GM21528 (cell line): ENCODE data around the gene CPNE4.

ENCODE experiments used
- ATAC-seq: cut with Tn5 transposase; IDR thresholded peaks from one replicate; pipeline ENCODE4 v1.9.1; 2021; ENCODE audit warnings: mild to moderate bottlenecking, moderate library complexity; ENCODE audit not compliant: unreplicated experiment, low FRiP score

CPNE4 gene

DNA sequence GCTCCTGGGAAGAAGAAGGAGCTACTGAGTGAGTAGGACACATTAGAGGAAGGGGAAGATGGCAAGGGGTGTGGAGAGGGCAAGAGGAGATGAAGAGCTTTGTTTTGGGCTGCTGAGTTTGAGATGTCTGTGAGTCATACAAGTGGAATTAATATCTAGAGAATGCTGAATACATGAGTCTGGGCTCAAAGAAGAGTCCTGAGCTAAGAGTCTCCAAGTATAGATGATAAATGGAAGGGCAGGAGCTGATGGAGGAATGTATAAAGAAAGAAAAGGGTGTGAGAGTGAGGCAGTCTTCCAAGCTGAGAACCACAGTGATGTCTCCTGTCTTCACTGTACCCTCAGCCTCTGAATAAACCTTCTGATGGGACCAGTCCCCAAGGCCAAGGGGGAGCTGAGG lies 326.6 kb downstream of the CPNE4 start:
- no peak for ATAC-seq

DNA sequence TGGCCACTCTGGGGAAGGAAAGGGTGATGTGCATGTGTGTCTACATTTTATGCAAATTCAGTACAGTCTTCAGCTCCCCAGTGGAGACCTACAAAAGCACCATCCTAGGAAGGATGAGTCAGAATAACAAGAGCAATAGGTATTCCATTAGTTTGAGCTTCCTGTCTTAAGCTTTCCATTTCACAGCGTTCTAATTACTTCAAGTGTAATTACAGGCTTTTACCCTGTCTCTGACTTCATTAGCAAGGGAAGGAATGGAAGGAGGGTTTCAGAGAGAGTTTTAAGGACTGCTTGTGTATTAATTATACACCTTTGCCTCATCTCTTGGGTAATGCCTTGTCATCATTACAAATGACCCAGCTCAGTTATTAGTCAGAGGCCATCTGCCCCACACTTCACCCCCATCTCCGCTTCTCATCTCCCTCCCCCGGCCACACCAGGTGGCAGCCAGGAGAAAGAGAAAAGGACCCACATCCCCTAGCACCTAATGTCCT lies 329.2 kb downstream of the CPNE4 start:
- ATAC-seq = peak; percentile 78

DNA sequence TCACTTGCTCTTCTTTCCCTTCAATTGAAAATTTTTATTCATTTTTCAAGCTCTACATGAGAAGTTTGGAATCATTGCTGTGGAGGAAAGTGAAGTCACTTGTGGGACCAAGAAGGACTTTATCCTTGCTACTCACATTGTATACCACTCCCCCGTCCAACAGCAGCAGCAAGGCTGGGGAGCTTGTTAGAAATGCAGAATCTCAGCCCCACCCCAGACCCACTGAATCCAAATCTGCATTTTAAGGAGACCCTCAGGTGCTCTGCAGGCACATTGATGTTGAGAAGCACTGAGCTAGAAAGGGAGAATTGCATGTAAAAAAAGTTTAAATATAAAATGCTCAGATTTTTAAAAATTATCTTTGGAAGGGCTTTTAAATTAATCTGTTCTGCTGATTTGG lies 329.7 kb downstream of the CPNE4 start:
- ATAC-seq = no peak

DNA sequence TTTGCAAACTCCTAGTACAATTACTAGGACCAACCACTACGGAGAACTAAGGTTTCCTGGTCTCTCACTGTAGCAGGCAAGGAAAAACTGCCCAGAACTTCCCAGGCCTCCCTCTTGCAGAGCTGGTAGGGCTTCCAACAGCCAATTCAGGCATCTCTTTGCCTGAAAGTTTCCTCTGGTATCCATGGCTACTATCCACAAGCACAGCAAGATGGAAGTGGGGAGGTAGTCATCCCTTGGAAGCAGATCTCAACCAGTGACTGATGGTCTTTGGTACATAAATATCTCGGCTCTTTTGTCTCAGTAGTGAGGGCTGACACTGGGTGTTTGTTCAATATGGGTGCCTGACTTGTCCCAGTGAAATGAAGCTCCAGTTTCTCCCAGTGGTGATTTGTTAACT lies 330.7 kb downstream of the CPNE4 start:
- ATAC-seq = no peak

DNA sequence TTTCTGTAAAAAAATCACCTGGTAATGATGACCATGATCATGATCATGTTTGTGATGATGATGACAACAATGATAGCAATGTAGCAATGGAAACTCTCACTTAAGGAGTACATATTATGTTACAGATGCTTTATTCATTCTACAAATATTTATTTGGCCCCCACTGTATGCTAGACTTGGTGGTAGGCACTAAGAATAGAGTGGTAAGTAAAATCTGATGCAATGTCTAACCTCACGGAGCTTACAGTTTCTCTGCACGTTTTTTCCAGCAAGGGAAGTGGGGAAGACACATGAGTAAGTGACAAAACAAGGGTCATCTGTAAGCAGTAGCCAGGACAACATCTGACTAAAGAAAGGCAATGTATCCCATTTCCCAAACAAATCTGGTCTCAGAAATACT lies 332.7 kb downstream of the CPNE4 start:
- no peak for ATAC-seq

DNA sequence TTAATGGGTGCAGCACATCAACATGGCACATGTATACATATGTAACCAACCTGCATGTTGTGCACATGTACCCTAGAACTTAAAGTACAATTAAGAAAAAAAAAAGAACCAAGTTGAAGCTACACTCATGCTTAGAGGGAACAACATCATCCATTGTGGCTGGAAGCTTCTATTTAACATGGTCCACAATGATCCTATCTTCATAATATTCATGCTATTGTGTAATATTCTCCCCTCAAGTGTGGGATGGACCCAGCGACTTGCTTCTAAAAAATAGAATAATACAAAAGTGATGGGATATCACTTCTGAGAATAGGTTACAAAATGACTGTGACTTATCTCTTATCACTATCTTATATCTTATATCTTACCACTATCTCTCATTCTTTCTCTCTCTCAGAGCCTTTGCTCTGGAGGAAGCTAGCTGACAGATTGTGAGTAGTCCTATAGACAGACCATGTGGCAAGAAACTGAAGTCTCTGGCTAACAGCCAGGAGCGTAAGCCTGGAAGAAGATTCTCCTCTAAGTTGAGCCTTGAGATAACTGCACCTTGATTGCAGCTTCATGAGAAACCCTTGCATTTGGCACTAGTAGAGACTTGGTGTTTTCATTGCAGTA lies 333.6 kb downstream of the CPNE4 start:
- ATAC-seq = no peak

DNA sequence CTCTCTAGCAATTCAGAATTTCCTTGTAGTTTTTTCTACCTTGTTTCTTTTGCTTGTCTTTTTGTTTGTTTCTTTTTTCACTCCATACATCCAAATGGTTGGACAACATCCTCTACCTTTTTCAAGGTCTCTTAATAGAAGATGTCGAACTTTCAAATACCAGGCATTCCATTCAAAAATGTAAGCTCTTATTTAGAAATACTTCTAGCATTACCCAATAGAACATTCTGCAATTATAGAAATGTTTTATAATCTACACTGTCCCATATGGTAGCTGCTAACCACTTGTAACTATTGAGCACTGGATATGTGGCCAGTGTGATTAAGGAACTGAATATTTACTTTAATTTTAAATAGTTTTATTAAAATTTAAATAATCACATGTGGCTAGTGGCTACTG lies 335.8 kb downstream of the CPNE4 start:
- ATAC-seq = no peak

DNA sequence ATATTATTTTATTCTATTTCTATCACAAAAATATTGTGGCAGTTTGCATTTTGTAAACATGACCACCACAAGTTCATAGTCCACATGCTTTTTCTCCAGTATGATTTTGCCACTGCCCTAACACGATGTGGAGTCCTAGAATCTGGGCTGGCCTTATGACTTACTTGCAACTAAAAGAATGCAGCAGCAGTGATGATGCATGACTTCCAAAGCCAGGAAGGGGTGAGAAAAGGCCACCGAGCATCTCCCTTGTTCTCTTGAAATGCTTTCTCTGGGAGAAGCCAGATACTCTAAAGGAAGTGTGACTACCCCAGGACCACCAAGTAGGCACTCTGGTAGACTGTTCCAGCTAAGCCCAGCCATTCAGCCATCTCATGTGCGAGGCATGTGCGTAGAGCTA lies 340.4 kb downstream of the CPNE4 start:
- ATAC-seq = no peak

DNA sequence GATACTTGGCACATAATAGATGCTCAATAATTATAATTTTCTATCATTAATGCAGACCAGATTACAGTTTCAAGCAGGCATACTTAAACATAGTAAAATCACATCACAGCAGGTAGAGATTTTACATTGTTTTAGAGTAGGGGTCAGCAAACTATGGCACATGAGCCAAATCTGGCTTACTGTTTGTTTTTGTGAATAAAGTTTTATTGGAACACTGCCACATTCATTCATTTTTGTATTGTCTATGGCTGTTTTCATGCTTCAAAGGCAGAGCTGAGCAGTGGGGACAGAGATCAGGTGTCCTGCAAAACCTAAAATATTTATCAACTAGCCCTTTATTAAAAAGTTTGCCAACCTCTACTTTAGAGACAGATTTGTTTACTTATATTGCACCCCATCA lies 342.5 kb downstream of the CPNE4 start:
- ATAC-seq = no peak

DNA sequence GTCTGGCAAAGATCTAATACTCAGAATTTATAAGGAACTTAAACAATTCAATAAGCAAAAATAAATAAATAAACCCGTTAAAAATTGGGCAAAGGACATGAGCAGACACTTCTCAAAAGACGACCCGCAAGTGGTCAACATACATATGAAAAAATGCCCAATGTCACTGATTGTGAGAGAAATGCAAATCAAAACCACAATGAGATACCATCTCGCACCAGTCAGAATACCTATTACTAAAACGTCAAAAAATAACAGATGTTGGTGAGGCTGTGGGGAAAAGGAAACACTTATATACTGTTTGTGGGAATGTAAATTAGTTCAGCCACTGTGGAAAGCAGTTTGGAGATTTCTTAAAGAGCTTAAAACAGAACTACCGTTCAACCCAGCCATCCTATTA lies 344.0 kb downstream of the CPNE4 start:
- ATAC-seq = no peak

DNA sequence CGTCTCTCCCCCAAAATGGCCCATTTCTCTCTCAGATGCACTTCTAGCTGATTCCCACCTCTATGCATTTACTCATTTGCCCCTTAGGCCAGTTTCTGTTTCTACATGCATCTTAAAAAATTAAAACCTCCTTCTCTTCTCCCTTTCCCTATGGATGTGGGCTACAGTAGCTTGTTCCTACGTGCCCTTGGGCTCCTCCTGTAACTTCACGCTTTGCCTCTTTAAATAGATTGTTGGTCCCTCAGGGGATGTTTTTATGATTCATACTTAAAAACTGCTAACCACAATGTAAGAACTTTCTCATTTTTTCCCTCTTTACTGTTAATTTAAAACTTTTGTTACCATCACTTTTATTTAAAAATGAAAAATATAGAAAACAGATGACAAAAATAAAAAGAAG lies 346.4 kb downstream of the CPNE4 start:
- ATAC-seq = no peak

DNA sequence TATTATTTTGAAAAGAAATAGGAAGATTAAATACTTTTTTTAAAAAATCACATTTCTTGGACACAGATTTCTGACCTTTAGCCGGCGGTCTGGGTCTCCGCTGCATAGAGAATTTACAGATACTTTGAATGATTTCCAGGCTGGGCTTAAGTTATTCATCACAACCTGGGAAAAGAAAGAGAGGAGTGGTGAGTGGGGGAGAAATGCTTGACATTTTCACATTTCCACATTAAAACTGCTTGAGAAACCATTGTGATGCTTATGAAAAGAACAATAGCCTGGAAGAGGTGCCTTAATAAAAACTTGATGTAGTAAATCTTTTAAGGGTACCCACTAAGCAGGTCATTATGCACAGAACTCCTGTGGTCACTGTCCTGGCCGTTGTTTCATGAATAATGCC lies 365.2 kb downstream of the CPNE4 start:
- no peak for ATAC-seq

DNA sequence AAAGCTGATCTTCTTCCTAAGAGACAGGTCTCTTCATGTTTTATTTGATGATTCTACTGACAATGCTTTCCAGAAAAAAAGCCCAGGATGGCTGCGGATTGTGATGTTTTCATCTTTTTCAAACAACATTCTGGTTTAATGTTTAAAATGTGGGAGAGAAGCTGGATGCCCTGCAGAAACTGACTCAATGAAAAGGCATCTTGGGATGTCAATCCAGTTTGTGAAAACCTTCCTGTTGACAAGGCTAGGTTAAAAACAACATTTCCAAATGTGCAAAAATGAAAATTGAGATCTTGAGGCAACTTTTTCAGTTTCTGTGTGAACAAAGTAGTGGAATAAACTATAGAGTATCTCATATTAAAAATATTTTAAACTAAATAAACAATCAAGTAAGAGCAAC lies 376.0 kb downstream of the CPNE4 start:
- ATAC-seq = no peak

DNA sequence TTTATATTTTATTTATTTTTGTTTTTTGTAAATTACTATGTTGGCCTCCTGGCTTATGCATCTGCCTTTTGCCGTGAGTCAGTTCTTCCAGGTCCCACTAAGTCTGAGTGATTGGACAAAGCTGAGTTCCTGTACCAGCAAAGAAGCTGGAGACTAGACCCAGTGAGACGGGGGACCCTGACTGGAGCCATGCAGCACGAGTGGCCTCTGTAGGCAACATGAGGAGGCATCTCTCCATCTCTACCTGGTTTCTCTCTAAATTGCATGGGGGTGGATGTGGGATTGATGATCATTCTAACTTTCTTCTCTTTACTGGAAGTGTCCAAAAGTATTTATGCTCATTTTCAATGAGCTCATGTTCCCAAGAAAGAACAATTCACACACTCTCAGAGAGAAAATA lies 376.7 kb downstream of the CPNE4 start:
- ATAC-seq = no peak

DNA sequence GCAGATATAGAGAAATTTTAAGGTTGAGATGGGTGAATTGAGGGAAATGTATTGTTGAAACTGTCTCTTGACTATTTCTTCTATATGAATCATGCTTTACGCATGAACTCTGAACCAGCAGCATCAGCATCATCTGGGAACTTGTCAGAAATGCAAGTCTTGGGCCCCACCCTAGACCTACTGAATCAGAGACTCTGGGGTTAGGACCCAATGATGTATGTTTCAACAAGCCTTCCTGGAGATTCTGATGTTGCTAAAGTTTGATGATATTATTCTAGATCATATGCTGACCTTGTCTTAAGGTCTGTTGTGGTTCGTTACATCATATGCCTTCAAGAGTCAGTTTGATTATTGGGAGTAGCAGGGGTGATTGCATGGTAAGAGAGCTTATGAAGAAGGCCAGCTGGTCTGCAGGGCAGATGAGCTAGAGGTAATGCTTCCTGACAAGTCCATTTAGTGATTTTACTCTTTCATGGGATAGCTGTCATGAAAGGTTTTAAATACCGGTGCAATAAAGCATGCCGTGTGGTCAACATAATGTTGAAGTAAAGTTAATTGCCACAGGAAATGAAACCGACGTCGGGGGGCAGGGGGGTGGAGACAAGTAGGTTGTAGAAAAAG lies 379.6 kb downstream of the CPNE4 start:
- no peak for ATAC-seq

DNA sequence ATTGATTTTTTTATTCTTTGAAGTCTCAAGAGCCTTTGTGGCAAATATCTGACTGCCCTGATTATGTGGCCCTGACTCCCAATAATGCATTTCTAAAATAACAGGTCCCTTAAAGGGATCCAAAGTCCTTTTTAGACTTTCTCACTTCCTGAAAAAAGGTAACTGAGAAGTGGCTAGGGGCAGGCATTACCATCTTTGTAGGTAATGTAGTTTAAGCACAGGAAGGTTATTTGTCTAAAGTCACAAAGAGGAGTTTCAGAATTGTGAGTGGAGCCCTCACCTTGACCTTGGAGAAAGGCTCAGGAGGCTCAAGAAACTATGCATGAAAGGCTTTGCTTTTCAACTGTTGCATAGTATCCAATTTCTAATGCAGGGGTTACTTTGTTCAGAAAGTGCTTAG lies 389.2 kb downstream of the CPNE4 start:
- ATAC-seq = no peak

DNA sequence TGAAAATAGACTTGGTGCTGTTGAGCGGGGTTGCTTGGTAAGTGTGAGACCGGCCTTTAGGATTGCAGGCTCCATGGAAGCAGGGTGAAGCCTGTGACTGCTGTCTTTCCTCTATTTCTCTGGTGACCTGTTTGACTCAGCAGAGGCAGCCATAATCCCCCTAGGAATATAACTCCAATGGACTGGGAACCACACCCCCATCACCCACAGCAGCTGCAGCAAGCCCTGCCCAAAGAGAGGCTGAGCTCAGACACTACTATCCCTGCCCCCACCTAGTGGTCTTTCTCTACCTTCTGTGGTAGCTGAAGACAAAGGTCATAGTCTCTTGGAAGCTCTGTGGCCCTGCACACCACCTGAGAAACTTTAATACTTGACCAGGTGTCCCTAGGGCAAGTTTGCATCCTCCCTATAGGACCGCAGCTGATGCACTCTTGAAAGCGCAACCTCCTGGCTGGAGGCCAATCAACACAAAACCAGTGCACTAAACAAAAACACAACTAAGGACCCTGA lies 398.5 kb downstream of the CPNE4 start:
- no peak for ATAC-seq

DNA sequence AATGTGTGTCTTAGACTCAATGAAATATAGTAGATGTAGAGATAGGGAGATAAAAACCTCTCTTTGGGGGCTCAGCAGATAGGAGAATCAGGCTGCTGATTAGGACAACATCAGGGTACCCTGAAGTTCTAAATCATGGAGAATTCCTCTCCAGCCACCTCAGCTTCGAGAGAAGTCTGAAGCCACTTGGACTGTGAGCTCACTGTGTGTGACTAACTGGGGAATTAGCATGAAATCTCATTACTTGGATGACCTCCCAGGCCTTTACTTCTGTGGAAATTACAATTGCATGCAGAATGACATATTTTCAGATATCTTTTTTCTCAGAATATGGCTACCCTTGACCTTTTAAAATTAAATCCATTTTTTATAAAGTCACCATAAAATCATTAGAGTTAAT lies 404.0 kb downstream of the CPNE4 start:
- no peak for ATAC-seq

DNA sequence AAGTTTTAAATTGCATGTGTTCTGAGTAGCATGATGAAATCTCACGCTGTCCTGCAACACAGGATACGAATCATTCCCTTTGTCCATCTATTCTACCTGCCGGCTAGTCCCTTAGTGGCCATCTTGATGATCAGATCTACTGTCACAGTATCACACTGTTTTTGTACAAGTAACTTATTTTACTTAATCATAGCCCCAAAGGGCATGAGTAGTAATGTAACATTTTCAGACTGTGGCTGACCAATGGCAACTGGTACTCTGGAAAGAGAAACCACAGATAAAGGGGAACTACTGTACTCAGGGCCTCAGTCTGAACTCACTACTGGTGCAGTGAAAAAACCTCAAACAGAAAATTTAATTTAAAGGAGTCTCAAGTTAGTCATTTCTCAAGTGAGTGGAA lies 404.7 kb downstream of the CPNE4 start:
- ATAC-seq = peak; percentile 99

DNA sequence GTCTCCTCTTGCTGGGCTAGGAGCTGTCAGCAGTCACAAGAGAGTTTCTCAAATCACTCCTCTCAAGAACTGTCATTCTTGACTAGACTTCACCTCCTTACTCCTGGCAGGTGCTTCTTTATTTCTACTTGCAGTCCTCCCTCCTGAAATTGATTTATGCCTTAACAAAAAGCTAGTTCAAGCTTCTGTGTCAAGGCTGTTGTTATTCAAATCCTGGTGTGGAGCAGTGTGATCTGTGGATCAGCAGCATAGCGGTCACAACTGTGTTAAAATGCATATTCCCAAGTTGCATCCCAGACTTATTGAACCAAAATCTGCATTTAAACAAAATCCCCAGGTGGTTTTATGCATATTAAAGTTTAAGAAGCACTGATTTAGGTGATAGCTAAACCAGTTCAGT lies 411.4 kb downstream of the CPNE4 start:
- no peak for ATAC-seq

DNA sequence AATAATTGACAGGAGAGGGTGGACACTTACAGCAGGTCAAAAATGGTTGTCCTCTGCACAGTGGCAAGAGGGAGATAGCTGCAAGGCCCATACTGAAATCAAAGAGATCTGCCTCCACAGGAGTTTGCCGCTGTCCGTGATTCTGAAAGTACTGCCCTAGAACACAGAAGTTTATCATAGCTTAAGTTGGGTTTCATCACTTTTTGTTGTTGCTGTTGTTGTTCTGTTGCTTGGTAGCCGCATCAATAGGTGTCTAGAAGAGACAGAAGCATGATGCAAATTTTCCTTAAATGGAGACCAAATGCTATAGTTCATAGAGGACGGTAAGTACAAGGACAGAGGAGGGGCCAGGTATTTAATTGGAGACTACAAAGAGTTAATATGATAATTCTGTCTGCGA lies 412.1 kb downstream of the CPNE4 start:
- no peak for ATAC-seq

DNA sequence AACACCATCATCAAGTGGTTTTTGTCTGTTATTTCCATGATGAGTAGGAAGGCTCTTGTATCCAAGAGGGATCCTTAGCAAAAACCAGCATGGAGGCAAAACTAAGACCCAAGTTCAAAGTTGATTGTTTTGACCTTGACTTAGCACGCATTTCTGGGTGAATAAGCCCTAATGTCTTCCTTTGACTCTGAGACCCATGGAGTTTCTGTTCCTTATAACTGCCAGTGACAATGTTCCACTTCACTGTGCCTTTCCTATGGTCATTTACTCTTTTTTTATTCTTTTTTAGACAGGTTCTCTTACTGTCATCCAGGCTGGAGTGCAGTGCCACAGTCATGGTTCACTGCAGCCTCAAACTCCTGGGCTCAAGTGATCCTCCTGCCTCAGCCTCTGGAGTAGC lies 413.8 kb downstream of the CPNE4 start:
- peak; percentile 60 for ATAC-seq
